HG03520 (cell line): Measurements from ENCODE around the gene PTPN14.
"Not testable (repeated sequence)": the region's sequence is repeated elsewhere in the genome, so short reads cannot be mapped to it uniquely, and the experiment has no call there.

Experiments
- ATAC-seq: cut with Tn5 transposase; IDR thresholded peaks from one replicate; pipeline ENCODE4 v1.9.1; 2021; ENCODE audit warnings: mild to moderate bottlenecking, moderate library complexity; ENCODE audit not compliant: unreplicated experiment

Gene PTPN14

GRCh38 chr1:214551436-214552173 is at the start of gene PTPN14:
TSS of gene PTPN14 (minus strand) at chr1:214551602. CDS start at chr1:214464803, 86,799 bp downstream.
- ATAC-seq = no peak

DNA sequence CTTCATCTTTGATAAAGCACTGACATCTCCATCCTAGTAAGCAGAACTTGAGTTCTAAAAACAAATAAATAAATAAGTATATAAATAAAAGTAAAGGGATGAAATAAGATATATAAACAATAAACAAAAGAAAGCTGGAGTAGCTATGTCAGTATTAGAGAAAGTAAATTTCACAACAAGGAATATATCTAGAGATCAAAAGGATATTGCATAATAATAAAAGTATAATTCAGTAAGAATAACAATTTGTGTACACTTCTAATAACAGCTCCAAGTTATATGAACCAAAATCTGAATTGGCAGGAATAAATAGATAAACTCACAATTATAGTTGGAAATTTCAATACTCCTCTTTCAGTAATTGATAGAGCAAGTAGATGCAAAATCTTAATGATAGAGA is 41.8 kb upstream of the PTPN14 start:
- no peak for ATAC-seq

- not testable (repeated sequence) for ATAC-seq
These were observed 40.5 kb upstream of the PTPN14 start for GRCh38 chr1:214591918-214592317.

DNA sequence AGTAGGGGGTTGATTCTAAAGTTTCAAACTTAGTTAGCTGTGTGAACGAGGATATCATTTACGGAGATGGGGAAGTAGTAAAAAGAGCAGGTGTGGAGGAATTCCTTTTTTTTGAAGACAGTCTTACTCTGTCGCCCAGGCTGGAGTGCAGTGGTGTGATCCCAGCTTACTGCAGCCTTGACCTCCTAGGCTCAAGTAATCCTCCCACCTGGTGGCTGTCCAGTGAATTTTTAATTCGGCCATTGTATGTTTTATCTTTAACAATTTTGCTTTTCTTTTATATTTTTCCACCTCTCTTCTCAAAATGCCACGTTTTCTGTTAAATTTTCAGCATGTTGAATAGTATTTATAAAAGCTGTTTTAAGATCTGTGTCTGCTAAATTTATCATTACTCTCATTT is 39.3 kb upstream of the PTPN14 start:
- no peak for ATAC-seq

DNA sequence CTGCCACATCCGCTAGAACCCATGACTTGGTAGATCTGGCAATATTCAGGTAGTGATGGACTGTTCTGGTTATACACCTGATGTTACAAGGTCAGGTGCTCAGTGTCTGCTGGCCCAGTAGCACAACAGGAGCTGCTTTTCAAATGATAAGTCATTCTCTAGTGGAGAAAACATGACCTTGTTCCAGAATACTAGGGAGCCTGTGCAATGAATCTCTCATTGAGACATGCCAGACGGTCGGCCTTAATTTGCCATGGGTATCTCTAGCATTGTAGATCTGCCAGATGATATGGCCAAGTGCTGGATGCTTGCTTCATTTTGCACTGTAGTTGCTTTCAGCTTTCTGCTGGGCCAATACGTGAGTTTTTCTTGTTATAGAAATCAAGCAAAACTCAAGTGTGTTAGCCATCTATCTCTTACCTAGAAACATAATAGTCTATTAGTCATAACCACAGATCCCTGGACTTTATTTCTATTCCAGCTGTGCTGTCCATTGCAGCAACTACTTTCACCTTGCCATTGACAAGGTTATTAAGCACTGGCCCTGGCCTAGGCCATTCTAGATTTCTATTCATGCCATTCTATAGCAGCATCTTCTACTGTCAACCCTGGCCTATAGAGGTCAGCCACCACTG is 37.7 kb upstream of the PTPN14 start:
- ATAC-seq = no peak

DNA sequence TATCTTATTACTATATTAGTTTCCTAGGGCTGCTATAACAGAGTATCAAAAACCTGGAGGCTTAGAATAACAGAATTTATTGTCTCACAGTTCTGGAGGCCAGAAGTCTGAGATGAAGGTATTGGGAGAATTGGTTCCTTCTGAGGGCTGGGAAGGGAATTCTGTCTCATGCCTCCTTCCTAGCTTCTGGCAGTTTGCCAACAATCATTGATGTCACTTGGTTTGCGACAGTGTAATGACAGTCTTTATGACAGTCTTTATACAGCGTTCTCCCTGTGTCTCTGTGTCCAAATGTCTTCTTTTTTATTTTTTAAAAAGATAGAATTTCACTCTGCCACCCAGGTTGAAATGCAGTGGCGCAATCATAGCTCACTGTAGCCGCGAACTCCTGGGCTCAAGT is 35.8 kb upstream of the PTPN14 start:
- ATAC-seq = no peak

- ATAC-seq = no peak
These were observed 35.2 kb upstream of the PTPN14 start for GRCh38 chr1:214586621-214587020.

- ATAC-seq = peak; percentile 74
These were observed 33.7 kb upstream of the PTPN14 start for GRCh38 chr1:214584805-214585766.

DNA sequence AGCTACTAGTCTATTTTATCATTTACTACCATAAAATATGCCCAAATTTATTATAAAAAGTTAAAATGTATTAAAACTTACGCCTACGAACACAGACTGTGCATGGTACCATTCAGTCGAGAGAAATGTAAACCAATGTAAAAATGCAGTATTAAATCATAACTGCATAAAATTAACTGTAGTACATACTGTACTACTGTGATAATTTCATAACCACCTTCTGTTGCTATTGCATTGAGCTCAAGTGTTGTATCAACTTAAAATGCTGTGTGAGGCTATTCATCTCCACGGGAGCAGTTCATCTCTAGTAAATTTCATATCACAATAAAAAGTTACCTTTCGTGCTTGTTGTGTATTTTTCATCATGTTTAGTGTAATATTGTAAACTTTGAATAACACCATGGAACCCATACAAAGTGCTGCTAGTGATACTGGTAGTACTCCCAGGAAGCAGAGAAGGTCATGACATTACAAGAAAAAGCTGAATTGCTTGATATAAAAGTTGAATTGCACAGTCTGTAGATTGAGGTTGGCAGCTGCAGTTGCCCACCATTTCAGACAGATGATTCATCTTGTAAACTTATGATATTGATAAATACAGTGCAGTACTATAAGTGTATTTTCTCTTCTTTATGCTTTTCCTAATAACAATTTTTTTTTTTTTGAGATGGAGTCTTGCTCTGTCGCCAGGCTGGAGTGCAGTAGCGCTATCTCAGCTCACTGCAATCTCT is 32.6 kb upstream of the PTPN14 start:
- no peak for ATAC-seq

- ATAC-seq = no peak
These were observed 31.7 kb upstream of the PTPN14 start for GRCh38 chr1:214583113-214583512.

DNA sequence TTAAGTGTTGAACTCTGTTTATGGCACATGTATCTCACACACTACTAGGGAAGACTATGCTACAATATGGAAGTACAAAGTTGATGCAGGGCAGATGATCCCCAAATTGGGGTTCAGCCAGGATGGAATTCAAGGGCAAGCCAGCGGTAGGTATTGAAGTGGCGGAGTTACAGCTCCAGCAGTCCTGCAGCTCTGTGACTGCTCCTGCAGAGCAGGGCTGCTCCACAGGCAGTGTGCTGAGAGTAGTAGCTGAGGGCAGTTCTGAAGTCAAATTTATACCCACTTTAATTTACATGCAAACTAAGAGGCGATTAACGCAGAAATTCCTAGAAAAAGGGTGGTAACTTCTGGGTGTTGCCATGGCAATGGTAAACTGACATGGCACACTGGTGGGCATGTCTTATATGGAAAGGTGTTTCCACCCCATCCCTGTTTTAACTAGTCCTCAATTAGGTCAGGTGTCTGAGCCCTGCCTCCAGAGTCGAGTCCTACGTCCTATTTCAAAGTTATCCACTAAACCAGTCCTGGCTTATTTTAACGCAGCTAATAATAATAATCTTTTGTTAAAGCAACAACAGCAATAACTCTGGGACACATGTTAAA is 31.0 kb upstream of the PTPN14 start:
- ATAC-seq = no peak

- no peak for ATAC-seq
These were observed 30.4 kb upstream of the PTPN14 start for GRCh38 chr1:214581785-214582184.

DNA sequence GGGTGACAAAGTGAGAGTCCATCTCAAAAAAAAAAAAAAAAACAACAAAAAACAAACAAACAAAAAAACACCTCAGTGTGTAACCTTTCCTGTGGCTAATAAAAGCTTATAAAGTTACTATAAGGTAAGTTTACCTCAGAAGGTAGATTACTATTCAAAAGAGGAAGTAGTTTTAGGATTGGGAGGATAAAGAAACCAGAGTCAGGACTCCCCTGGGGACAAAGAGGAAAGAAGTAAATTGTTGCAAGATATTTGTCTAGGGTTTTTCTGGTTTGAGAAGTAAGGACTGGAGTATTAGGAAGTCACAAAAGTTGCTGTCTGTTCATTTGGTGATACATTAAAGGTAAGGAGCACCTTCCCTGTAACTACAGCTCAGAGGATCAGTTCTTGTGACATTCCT is 27.8 kb upstream of the PTPN14 start:
- no peak for ATAC-seq

DNA sequence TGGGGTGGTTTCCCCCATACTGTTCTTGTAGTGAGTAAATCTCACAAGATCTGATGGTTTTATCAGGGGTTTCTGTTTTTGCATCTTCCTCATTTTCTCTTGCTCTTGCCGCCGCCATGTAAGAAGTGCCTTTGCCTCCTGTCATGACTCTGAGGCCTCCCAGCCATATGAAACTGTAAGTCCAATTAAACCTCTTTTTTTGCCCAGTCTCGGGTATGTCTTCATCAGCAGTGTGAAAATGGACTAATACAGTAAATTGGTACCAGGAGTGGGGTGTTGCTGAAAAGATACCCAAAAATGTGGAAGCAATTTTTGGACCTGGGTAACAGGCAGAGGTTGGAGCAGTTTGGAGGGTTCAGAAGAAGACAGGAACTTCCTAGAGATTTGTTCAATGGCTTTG is 24.7 kb upstream of the PTPN14 start:
- ATAC-seq = not testable (repeated sequence)

DNA sequence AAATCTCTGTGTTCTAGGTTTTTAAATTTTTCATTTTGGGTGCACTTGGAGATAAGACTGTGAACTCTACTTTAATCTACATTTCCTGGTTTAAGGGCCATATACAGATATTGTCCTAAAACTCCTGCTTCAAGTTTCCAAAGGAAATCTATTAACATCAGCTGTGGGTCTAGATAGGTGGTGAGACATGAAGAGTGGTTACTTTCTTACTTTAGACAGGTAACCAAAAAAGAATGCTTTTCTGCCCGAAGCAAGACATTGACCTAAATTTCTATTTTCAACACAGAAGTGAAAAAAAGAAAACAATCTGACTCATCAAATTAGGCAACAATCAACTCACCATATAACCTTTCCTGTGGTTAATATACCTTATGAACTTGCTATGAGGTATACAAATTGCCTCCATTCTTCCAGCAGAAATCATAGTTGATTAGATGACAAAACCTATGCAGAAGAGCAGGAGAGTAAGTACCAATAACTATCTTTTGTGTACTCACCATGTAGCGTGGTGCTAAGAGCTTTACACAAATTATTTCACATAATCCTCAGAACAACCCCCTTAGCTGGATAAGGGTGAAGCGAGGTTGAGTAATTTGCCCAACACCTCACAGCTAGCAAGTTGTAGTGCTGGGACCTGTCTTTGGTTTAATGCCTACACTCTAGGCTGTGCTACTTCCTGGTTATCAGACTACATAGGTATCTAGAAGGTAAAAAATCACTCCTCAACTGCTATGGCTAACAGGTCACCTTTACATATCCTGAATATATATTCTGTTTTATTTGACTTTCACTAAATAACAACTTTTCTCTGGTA is 23.4 kb upstream of the PTPN14 start:
- ATAC-seq = no peak

DNA sequence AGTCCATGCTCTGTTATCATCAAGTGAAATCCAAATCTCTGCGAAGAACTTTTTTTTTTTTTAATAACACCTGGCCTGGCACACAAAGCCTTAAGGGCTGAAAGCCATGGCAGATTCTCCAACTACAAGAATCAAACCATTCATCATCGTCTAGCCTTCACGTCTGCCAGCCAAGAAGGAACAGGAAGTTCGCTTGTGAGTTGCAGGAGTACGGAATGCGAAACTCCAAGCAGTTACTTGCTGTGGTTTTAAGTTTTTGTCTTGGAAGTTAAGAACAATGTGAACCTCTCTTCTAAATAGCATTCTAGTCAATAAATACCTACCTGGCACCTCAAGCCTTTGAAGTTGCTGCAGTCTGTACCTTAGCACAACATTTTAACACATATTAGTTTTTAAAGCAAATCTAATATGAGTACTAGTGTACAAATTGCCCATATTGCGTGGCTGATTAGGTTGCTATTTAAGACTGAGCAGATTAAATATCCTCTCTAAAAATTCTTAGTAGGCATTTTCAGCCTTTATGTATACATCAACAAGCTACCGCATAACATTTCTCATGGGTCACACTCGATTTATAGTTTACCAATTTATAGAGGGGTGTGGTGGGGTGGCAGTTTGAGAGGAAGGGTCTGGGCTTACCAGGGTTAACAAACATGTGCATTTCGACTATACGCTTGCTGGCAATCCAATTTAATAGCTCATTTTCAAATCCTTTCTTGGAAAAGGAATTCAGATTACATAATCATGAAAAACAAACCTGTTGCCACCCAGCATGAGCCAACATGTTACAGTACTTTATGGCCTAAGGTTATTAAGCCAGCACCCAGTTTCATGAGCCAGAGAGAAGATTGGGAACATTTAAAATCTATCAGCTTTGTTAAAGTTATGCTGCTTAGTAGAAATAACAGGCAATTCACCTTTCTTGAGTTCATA is 22.2 kb upstream of the PTPN14 start:
- ATAC-seq = no peak

DNA sequence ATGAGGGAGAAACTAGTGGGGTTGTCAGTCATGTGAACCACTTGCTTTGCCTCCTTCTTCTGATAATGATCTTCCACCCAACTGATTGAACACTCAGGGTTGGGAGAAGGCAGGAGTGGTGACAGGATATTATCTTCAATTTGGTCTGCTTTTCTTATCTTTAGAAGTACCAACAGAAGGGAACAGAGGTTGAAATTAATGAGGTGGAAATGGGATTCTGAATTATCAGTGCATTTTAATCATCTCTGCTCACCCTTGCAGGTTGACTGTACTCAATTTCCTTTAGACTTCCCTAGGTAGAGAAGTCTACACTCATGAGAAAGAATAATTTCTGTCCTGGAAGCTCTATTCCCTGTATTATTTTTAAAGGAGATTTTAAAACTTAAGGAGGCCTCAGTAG is 19.9 kb upstream of the PTPN14 start:
- ATAC-seq = no peak

GRCh38 chr1:214570442-214570841 is 19.0 kb upstream of the PTPN14 start:
- ATAC-seq = no peak
